Measurements from ENCODE around the gene BCL11A.

- TF ChIP-seq, protein P1, sequence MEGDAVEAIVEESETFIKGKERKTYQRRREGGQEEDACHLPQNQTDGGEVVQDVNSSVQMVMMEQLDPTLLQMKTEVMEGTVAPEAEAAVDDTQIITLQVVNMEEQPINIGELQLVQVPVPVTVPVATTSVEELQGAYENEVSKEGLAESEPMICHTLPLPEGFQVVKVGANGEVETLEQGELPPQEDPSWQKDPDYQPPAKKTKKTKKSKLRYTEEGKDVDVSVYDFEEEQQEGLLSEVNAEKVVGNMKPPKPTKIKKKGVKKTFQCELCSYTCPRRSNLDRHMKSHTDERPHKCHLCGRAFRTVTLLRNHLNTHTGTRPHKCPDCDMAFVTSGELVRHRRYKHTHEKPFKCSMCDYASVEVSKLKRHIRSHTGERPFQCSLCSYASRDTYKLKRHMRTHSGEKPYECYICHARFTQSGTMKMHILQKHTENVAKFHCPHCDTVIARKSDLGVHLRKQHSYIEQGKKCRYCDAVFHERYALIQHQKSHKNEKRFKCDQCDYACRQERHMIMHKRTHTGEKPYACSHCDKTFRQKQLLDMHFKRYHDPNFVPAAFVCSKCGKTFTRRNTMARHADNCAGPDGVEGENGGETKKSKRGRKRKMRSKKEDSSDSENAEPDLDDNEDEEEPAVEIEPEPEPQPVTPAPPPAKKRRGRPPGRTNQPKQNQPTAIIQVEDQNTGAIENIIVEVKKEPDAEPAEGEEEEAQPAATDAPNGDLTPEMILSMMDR (IDR thresholded peaks at IDR 0.05 in 8 of 11, conservative IDR thresholded peaks at IDR 0.05 in 3 of 11) = peak in 8 of 11 experiments; percentile 20 to 44 (median 32)
- TF ChIP-seq POLR2AphosphoS5 (IDR thresholded peaks at IDR 0.05) (no peak), POLR2A (IDR thresholded peaks at IDR 0.05) (no peak)
Measured at GRCh38 chr2:60565472-60565871, 12.0 kb upstream of the BCL11A start.
